Measurements from ENCODE around the gene FAM169A.
"Not testable (repeated sequence)": the region's sequence is repeated elsewhere in the genome, so short reads cannot be mapped to it uniquely, and the experiment has no call there.

GRCh38 chr5:74904713-74905112 lies 38.5 kb upstream of the FAM169A start:
- TF ChIP-seq CTCF (IDR thresholded peaks at IDR 0.05); NR3C1 (IDR thresholded peaks at IDR 0.05); CEBPB (IDR thresholded peaks at IDR 0.05); USF2 (IDR thresholded peaks at IDR 0.05); CHD2 (IDR thresholded peaks at IDR 0.05; ENCODE audit: low read length, partially characterized antibody): not testable (repeated sequence)

All from A549 (cell line).